HG03520 (cell line): Measurements from ENCODE around the gene CALCB.

ENCODE experiments used
- ATAC-seq: cut with Tn5 transposase; IDR thresholded peaks from one replicate; pipeline ENCODE4 v1.9.1; 2021; ENCODE audit warnings: mild to moderate bottlenecking, moderate library complexity; ENCODE audit not compliant: unreplicated experiment

Gene CALCB

GRCh38 chr11:15074206-15075161 lies 1.1 kb downstream of the CALCB start:
- ATAC-seq, result peak; percentile 92

GRCh38 chr11:15075162-15075526 lies 1.8 kb downstream of the CALCB start:
- no peak for ATAC-seq

- no peak for ATAC-seq
Observed at GRCh38 chr11:15091175-15091574, 17.8 kb downstream of the CALCB start.

GRCh38 chr11:15091625-15092024 lies 18.2 kb downstream of the CALCB start:
- no peak for ATAC-seq

- ATAC-seq, result peak; percentile 91
Observed at GRCh38 chr11:15093432-15093831, 20.0 kb downstream of the CALCB start.

GRCh38 chr11:15095736-15096228 lies 22.4 kb downstream of the CALCB start:
- ATAC-seq, result no peak

GRCh38 chr11:15097411-15097810 lies 24.0 kb downstream of the CALCB start:
- no peak for ATAC-seq

- no peak for ATAC-seq
Observed at GRCh38 chr11:15099267-15099666, 25.9 kb downstream of the CALCB start.

- ATAC-seq, result no peak
Observed at GRCh38 chr11:15101072-15101709, 27.8 kb downstream of the CALCB start.

GRCh38 chr11:15104166-15104565 lies 30.8 kb downstream of the CALCB start:
- no peak for ATAC-seq

GRCh38 chr11:15106201-15106965 lies 33.0 kb downstream of the CALCB start:
- no peak for ATAC-seq

- ATAC-seq, result peak; percentile 67
Observed at GRCh38 chr11:15107730-15108515, 34.5 kb downstream of the CALCB start.

- no peak for ATAC-seq
Observed at GRCh38 chr11:15108592-15109130, 35.3 kb downstream of the CALCB start.

GRCh38 chr11:15109602-15110001 lies 36.2 kb downstream of the CALCB start:
- ATAC-seq, result no peak

GRCh38 chr11:15111215-15111614 lies 37.8 kb downstream of the CALCB start:
- ATAC-seq, result no peak

GRCh38 chr11:15112131-15112541 lies 38.7 kb downstream of the CALCB start:
- no peak for ATAC-seq

GRCh38 chr11:15113381-15113780 lies 40.0 kb downstream of the CALCB start:
- peak; percentile 91 for ATAC-seq

- no peak for ATAC-seq
Observed at GRCh38 chr11:15114501-15115475, 41.4 kb downstream of the CALCB start, which contains the start of gene INSC. TSS of gene INSC (plus strand) at chr11:15114923. CDS start at chr11:15149175, 34,252 bp downstream.

GRCh38 chr11:15115686-15116085 lies 42.3 kb downstream of the CALCB start:
- no peak for ATAC-seq
